Nephron progenitor cell (in vitro differentiated cells): ENCODE measurements around the gene SUMO2.
"Not testable (repeated sequence)": the region's sequence is repeated elsewhere in the genome, so short reads cannot be mapped to it uniquely, and the experiment has no call there.

Experiments
- DNase-seq: peaks from one replicate; pipeline ENCODE4 v3.0.0; 2021
- H3K27ac Mint-ChIP-seq: 2 replicates; pipeline ENCODE4 v1.8.0; 2021; ENCODE audit warnings: mild to moderate bottlenecking, moderate library complexity, mixed read lengths
- H3K27me3 Mint-ChIP-seq: 2 replicates; pipeline ENCODE4 v1.8.0; 2021; ENCODE audit warnings: mild to moderate bottlenecking, low read depth, mixed read lengths; ENCODE audit not compliant: poor library complexity
- H3K36me3 Mint-ChIP-seq: 2 replicates; pipeline ENCODE4 v1.8.0; 2021; ENCODE audit warnings: low read depth, mixed read lengths
- H3K4me1 Mint-ChIP-seq: 2 replicates; pipeline ENCODE4 v1.8.0; 2021; ENCODE audit warnings: mixed read lengths
- H3K4me3 Mint-ChIP-seq: 2 replicates; pipeline ENCODE4 v1.8.0; 2021; ENCODE audit warnings: mild to moderate bottlenecking, moderate library complexity, mixed read lengths
- H3K9me3 Mint-ChIP-seq: 2 replicates; pipeline ENCODE4 v1.8.0; 2021; ENCODE audit warnings: mild to moderate bottlenecking, moderate library complexity, mixed read lengths
- TF ChIP-seq, protein P1 (sequence below): fragments of 200-600 bp; sonication (generic); IDR thresholded peaks from 2 replicates; pipeline ENCODE4 v1.5.0; 2021; ENCODE audit warnings: antibody characterized with exemption

The SUMO2 gene

GRCh38 chr17:75146592-75146991 is 36.2 kb downstream of the SUMO2 start:
- TF ChIP-seq, protein P1, sequence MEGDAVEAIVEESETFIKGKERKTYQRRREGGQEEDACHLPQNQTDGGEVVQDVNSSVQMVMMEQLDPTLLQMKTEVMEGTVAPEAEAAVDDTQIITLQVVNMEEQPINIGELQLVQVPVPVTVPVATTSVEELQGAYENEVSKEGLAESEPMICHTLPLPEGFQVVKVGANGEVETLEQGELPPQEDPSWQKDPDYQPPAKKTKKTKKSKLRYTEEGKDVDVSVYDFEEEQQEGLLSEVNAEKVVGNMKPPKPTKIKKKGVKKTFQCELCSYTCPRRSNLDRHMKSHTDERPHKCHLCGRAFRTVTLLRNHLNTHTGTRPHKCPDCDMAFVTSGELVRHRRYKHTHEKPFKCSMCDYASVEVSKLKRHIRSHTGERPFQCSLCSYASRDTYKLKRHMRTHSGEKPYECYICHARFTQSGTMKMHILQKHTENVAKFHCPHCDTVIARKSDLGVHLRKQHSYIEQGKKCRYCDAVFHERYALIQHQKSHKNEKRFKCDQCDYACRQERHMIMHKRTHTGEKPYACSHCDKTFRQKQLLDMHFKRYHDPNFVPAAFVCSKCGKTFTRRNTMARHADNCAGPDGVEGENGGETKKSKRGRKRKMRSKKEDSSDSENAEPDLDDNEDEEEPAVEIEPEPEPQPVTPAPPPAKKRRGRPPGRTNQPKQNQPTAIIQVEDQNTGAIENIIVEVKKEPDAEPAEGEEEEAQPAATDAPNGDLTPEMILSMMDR, result no peak
- Mint-ChIP-seq H3K9me3 (no peaks in the 10 kb centered on the region), H3K27me3 (no peaks in the 10 kb centered on the region), H3K36me3 (peaks cover 69% of the 10 kb centered on the region), H3K4me1 (peaks cover 20% of the 10 kb centered on the region), H3K27ac (peak overlapping the region; percentile 86), H3K4me3 (no peak overlapping the region)
- DNase-seq, result no peak

DNA sequence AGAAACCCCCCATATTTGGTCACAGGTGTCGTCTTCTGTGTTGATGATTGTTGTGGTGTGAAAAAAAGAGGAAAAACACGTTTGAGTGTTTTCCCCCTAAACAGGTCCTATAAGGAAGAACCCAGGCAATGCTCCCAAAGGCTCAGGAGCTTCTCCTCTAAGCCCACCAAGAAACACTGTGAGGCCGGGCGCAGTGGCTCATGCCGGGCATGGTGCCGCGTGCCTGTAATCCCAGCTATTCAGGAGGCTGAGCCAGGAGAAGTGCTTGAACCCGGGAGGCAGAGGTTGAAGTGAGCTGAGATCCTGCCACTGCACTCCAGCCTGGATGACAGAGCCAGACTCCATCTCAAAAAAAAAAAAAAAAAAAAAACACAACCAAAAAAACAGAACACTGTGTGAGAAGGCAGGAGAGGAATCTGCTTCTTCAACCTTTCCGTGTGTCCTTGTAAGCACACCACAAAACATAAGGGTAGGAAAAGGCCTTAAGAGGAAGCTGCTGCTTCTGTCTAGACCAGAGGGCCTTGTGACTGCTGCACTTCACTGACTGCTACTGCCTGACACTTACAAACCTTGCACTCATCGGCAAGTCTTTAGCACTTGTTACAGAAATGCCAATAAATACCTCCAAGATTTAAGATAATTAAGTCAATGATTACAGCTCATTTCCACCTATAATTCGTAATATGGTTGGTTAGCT is 37.8 kb downstream of the SUMO2 start:
- Mint-ChIP-seq H3K27me3 (no peaks in the 10 kb centered on the region), H3K4me3 (no peak overlapping the region), H3K4me1 (peaks cover 8% of the 10 kb centered on the region), H3K27ac (no peak overlapping the region), H3K9me3 (no peaks in the 10 kb centered on the region), H3K36me3 (peaks cover 85% of the 10 kb centered on the region)
- TF ChIP-seq, protein P1, result no peak
- no peak for DNase-seq

GRCh38 chr17:75142236-75142971 is 40.4 kb downstream of the SUMO2 start:
- DNase-seq, result no peak
- TF ChIP-seq, protein P1, result no peak
- H3K36me3 Mint-ChIP-seq, result peaks cover 79% of the 10 kb centered on the region
- H3K4me3 Mint-ChIP-seq, result no peak overlapping the region
- H3K27me3 Mint-ChIP-seq, result no peaks in the 10 kb centered on the region
- H3K4me1 Mint-ChIP-seq, result no peaks in the 10 kb centered on the region
- no peaks in the 10 kb centered on the region for H3K9me3 Mint-ChIP-seq
- H3K27ac Mint-ChIP-seq, result peak overlapping the region; percentile 39

DNA sequence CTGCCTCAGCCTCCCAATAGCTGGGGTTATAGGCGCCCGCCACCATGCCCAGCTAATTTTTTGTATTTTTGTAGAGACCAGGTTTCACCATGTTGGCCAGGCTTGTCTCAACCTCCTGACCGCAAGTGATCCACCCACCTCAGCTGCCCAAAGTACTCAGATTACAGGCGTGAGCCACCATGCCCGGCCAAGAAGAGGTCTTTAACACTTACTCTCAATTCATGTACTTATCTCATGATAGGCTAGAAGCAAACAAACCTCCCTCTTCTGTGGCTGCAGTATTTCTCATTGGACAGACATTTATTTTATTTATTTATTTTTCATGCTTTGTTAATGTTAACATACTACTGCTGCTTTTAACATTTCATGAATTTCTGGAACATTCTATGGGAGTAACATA is 44.2 kb downstream of the SUMO2 start:
- no peaks in the 10 kb centered on the region for H3K27me3 Mint-ChIP-seq
- no peak overlapping the region for H3K4me3 Mint-ChIP-seq
- DNase-seq, result no peak
- no peak overlapping the region for H3K27ac Mint-ChIP-seq
- no peaks in the 10 kb centered on the region for H3K4me1 Mint-ChIP-seq
- H3K9me3 Mint-ChIP-seq, result no peaks in the 10 kb centered on the region
- peaks cover 64% of the 10 kb centered on the region for H3K36me3 Mint-ChIP-seq
- TF ChIP-seq, protein P1, result no peak

DNA sequence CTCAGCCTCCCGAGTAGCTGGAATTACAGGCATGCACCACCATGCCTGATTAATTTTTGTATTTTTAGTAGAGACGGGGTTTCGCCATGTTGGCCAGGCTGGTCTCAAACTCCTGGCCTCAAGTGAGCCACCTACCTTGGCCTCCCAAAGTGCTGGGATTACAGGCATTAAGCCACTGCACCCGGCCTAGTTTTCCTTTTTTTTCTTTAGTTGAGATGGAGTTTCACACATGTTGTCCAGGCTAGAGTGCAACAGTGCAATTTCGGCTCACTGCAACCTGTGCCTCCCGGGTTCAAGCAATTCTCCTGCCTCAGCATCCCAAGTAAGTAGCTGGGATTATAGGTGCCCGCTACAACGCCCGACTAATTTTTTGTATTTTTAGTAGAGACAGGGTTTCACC is 45.0 kb downstream of the SUMO2 start:
- DNase-seq, H3K9me3 Mint-ChIP-seq, H3K4me3 Mint-ChIP-seq, H3K27ac Mint-ChIP-seq, H3K4me1 Mint-ChIP-seq, H3K27me3 Mint-ChIP-seq: not testable (repeated sequence)
- H3K36me3 Mint-ChIP-seq, result peaks cover 59% of the 10 kb centered on the region

DNA sequence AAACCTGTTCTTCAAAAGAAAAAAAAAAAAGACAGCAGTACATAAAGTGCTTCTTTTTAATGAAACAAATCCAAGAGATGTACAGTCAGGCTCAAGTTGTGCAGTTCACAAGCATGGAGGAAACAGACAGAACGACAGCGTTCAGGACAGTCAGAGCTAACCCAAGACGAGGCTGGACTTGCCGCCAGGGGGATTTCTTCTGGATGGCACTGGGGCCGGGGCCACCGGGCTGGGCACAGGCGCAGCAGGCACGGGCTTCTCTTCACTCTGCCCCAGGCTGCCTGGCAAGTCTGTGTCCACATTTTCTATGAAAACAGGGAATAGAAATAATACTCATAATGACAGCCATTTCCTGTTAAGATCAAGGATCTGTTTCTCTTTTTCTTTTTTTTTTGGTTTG is 46.8 kb downstream of the SUMO2 start:
- TF ChIP-seq, protein P1, result no peak
- no peaks in the 10 kb centered on the region for H3K9me3 Mint-ChIP-seq
- peaks cover 47% of the 10 kb centered on the region for H3K36me3 Mint-ChIP-seq
- H3K27ac Mint-ChIP-seq, result peak overlapping the region; percentile 94
- H3K27me3 Mint-ChIP-seq, result no peaks in the 10 kb centered on the region
- no peak overlapping the region for H3K4me3 Mint-ChIP-seq
- no peaks in the 10 kb centered on the region for H3K4me1 Mint-ChIP-seq
- no peak for DNase-seq
